Measurements from ENCODE around the gene LBP.

LBP gene

GRCh38 chr20:38342713-38343310 is 3.5 kb upstream of the LBP start (continued):
- TF ChIP-seq PATZ1 (tag by site-specific recombination; IDR thresholded peaks at IDR 0.05) (no peak), ZSCAN4 (tag by site-specific recombination; IDR thresholded peaks at IDR 0.05) (no peak), ZNF76 (tag by site-specific recombination; IDR thresholded peaks at IDR 0.05; ENCODE audit: borderline replicate concordance, low read depth) (no peak)

- no peak overlapping the region for H3K4me3 ChIP-seq (ENCODE audit: low read depth, low read length)
- no peak for TF ChIP-seq ZSCAN18 (tag by site-specific recombination; IDR thresholded peaks at IDR 0.05)
- TF ChIP-seq SCRT1 (tag by site-specific recombination; IDR thresholded peaks at IDR 0.05; ENCODE audit: borderline replicate concordance): no peak
- no peak for TF ChIP-seq IKZF3 (tag by site-specific recombination; IDR thresholded peaks at IDR 0.05)
- TF ChIP-seq ZNF623 (tag by site-specific recombination; IDR thresholded peaks at IDR 0.05): no peak
- no peak for TF ChIP-seq ZNF416 (tag by site-specific recombination; IDR thresholded peaks at IDR 0.05)
- no peak for TF ChIP-seq KLF10 (tag by site-specific recombination; IDR thresholded peaks at IDR 0.05)
- TF ChIP-seq ZNF140 (tag by site-specific recombination; IDR thresholded peaks at IDR 0.05): no peak
- POLR2A ChIA-PET: no interaction called here
- no peaks in the 10 kb centered on the region for H3K4me1 ChIP-seq (ENCODE audit: control insufficient read depth, insufficient read depth, low read length)
- CTCF ChIA-PET: interaction anchor here (0.6 kb wide), 1 partner anchor 51 kb away, joined by 3 read pairs; no protein-coding TSS in a partner anchor
- H3K36me3 ChIP-seq (ENCODE audit: control insufficient read depth in 2 of 2, insufficient read depth in 1 of 2, low read length in 2 of 2): no peaks in the 10 kb centered on the region
- H3K9me3 ChIP-seq (ENCODE audit: control insufficient read depth, insufficient read depth, low read depth, low read length): no peaks in the 10 kb centered on the region
- H3K27ac ChIP-seq (ENCODE audit: extremely low read depth, low read depth, low read length): no peak overlapping the region
Measured at GRCh38 chr20:38343311-38344106, 2.8 kb upstream of the LBP start.

- Histone ChIP-seq H3K36me3 (ENCODE audit: control insufficient read depth in 2 of 2, insufficient read depth in 1 of 2, low read length in 2 of 2) (no peaks in the 10 kb centered on the region), H3K27ac (ENCODE audit: extremely low read depth, low read depth, low read length) (no peak overlapping the region), H3K4me3 (ENCODE audit: low read depth, low read length) (no peak overlapping the region), H3K4me1 (ENCODE audit: control insufficient read depth, insufficient read depth, low read length) (no peaks in the 10 kb centered on the region), H3K9me3 (ENCODE audit: control insufficient read depth, insufficient read depth, low read depth, low read length) (no peaks in the 10 kb centered on the region)
- TF ChIP-seq ZNF280C (tag by site-specific recombination; IDR thresholded peaks at IDR 0.05): no peak
- TF ChIP-seq ZNF610 (tag by site-specific recombination; IDR thresholded peaks at IDR 0.05; ENCODE audit: borderline replicate concordance): no peak
- no peak for TF ChIP-seq SCRT1 (tag by site-specific recombination; IDR thresholded peaks at IDR 0.05; ENCODE audit: borderline replicate concordance)
- TF ChIP-seq ZNF529 (tag by site-specific recombination; IDR thresholded peaks at IDR 0.05; ENCODE audit: insufficient replicate concordance): no peak
- TF ChIP-seq KLF8 (tag by site-specific recombination; IDR thresholded peaks at IDR 0.05): no peak
- no peak for TF ChIP-seq HOXA7 (CRISPR knock-in tag; IDR thresholded peaks at IDR 0.05; ENCODE audit: borderline replicate concordance)
- no peak for TF ChIP-seq SCRT2 (tag by site-specific recombination; IDR thresholded peaks at IDR 0.05)
- TF ChIP-seq ZNF311 (tag by site-specific recombination; IDR thresholded peaks at IDR 0.05; ENCODE audit: borderline replicate concordance): no peak
- no peak for TF ChIP-seq ZNF426 (tag by site-specific recombination; IDR thresholded peaks at IDR 0.05)
- TF ChIP-seq ZNF138 (tag by site-specific recombination; IDR thresholded peaks at IDR 0.05; ENCODE audit: borderline replicate concordance): no peak
- TF ChIP-seq ZNF37A (tag by site-specific recombination; IDR thresholded peaks at IDR 0.05): no peak
- CTCF ChIA-PET: interaction anchor here (0.6 kb wide), 1 partner anchor 51 kb away, joined by 3 read pairs; no protein-coding TSS in a partner anchor
- POLR2A ChIA-PET: no interaction called here
Measured at GRCh38 chr20:38344107-38344701, 2.1 kb upstream of the LBP start.
